T-cell (primary cell): ENCODE data around the gene SUGCT. TPM values are rescaled to one million over a fixed set of nuclear protein-coding genes. Genes with fewer than 3 reads are reported as not detected.

Source experiments
- ATAC-seq, 4 experiments: fragments of 200-7000 bp in 3 of 4; fragments of 150-1000 bp in 1 of 4; cut with Tn5 transposase; replicated peaks in 1 of 4; 1 replicate in 3 of 4; 2 replicates in 1 of 4; pipeline ENCODE4 v1.10.0; 2021; ENCODE audit warnings: moderate library complexity in 3 of 4, mild to moderate bottlenecking in 2 of 4, moderate number of reproducible peaks in 1 of 4
- CTCF ChIA-PET, 2 donors: fragments of 300-600 bp; sonication (Branson Sonifier 250); formaldehyde crosslinking; loops; one replicate each; lab custom pipeline; 2022; ENCODE audit warnings: antibody characterized with exemption in 2 of 2; lab: Charles Lee
- POLR2A ChIA-PET, 2 donors: fragments of 300-600 bp; sonication (Branson Sonifier 250); formaldehyde crosslinking; loops; one replicate each; lab custom pipeline; 2022; ENCODE audit warnings: antibody characterized with exemption in 2 of 2; lab: Charles Lee
- DNase-seq, 35 experiments: peaks; one replicate each; pipeline versions ENCODE4 v3.0.0 to v3.0.0-alpha.2; 2013 to 2023
- H3K27ac ChIP-seq: one replicate; pipeline ENCODE4 v1.5.1; 2013; ENCODE audit warnings: low read length
- H3K27me3 ChIP-seq, 2 experiments: replicated peaks in 1 of 2; 1 replicate in 1 of 2; 2 replicates in 1 of 2; pipeline versions ENCODE4 v1.6.1 to v1.7.0; 2013; ENCODE audit warnings: low read length in 1 of 2, mixed read lengths in 1 of 2; ENCODE audit not compliant: control insufficient read depth in 2 of 2, insufficient read depth in 2 of 2; ENCODE audit errors: extremely low read depth in 1 of 2
- H3K36me3 ChIP-seq, 2 donors: 1 replicate in 1 of 2; 2 replicates in 1 of 2; pipeline versions ENCODE4 v1.6.1 to v1.7.0; 2013; ENCODE audit warnings: low read length in 1 of 2; ENCODE audit not compliant: control insufficient read depth in 2 of 2, insufficient read depth in 1 of 2; ENCODE audit errors: extremely low read depth in 1 of 2
- H3K4me1 ChIP-seq, 2 experiments: 1 replicate in 1 of 2; 2 replicates in 1 of 2; pipeline versions ENCODE4 v1.6.1 to v1.7.0; 2013; ENCODE audit warnings: low read length in 2 of 2, mixed read lengths in 1 of 2; ENCODE audit not compliant: insufficient read depth in 2 of 2, control insufficient read depth in 1 of 2; ENCODE audit errors: extremely low read depth in 1 of 2
- H3K4me3 ChIP-seq, 2 donors: 1 replicate in 1 of 2; 2 replicates in 1 of 2; pipeline versions ENCODE4 v1.5.1 to v1.7.0; 2013; ENCODE audit warnings: mild to moderate bottlenecking in 2 of 2, low read length in 1 of 2, moderate library complexity in 1 of 2; ENCODE audit not compliant: control insufficient read depth in 1 of 2; ENCODE audit errors: extremely low read depth in 1 of 2
- H3K9me3 ChIP-seq: 2 replicates; pipeline ENCODE4 v1.7.0; 2013
- H3K27ac Mint-ChIP-seq, 2 donors: one replicate each; pipeline ENCODE4 v1.8.0; 2020 to 2021; ENCODE audit warnings: mild to moderate bottlenecking in 2 of 2, mixed read lengths in 2 of 2
- H3K27me3 Mint-ChIP-seq, 2 donors: one replicate each; pipeline ENCODE4 v1.8.0; 2021 to 2022; ENCODE audit warnings: mixed read lengths in 2 of 2
- H3K36me3 Mint-ChIP-seq: one replicate; pipeline ENCODE4 v1.8.0; 2021; ENCODE audit warnings: mixed read lengths
- H3K4me1 Mint-ChIP-seq, 3 donors: one replicate each; pipeline ENCODE4 v1.8.0; 2020 to 2022; ENCODE audit warnings: mixed read lengths in 3 of 3, mild to moderate bottlenecking in 1 of 3
- H3K4me3 Mint-ChIP-seq, 3 donors: one replicate each; pipeline ENCODE4 v1.8.0; 2020 to 2022; ENCODE audit warnings: mild to moderate bottlenecking in 3 of 3, mixed read lengths in 3 of 3, moderate library complexity in 3 of 3
- H3K9me3 Mint-ChIP-seq, 3 donors: one replicate each; pipeline ENCODE4 v1.8.0; 2020 to 2022; ENCODE audit warnings: mixed read lengths in 3 of 3
- WGBS: methylation state at CpG from one replicate; pipeline ENCODE4 v1.1.5; 2013; ENCODE audit warnings: missing lambda C conversion rate; ENCODE audit not compliant: insufficient coverage; 5-methylcytosine and 5-hydroxymethylcytosine counted together
- total RNA-seq, 35 experiments: library from RNA in 6 of 35; stranded (reverse) in 6 of 35; fragments of 120-200 nt in 1 of 35; gene quantifications; one replicate each; pipeline versions ENCODE4 v1.2.1 to v1.2.4 and lab custom pipeline; 2013 to 2026

SUGCT gene
- total RNA-seq, 5 donors from 2014 or later (not counting 1 experiment from before 2014, with no cell fraction given) = 1.3 to 3.1 (median 2.3) TPM

DNA sequence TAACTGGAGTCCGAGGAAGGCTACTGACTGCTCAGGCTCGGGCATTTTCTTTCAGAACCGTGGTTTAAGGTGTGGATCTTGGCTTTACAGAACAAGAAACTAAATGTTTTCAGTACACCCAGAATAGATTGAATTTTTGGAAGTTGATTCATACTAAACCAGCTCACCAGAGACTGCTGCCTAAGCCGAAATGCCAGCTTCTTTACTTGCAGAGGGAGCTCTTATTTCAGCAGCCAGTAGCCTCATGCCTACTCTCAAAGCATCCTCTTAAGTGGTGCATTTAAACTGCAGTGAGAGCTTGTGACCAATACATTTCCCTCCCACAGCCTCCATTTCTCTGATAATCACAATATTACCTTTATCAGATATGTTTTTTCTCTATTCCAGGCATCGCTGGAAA lies 615.1 kb downstream of the SUGCT start:
- no peak overlapping the region for H3K4me3 Mint-ChIP-seq
- H3K9me3 Mint-ChIP-seq = no peaks in the 10 kb centered on the region
- H3K36me3 Mint-ChIP-seq = no peaks in the 10 kb centered on the region
- H3K27me3 ChIP-seq = no peaks in the 10 kb centered on the region
- WGBS = 60% methylated on average over 1 of the region's 5 CpGs
- H3K9me3 ChIP-seq = no peaks in the 10 kb centered on the region
- no peaks in the 10 kb centered on the region for H3K36me3 ChIP-seq
- H3K27me3 Mint-ChIP-seq = no peaks in the 10 kb centered on the region
- no peak overlapping the region for H3K27ac ChIP-seq
- ChIA-PET POLR2A (no interaction called here), CTCF (no interaction called here)
- no peak for DNase-seq
- no peaks in the 10 kb centered on the region for H3K4me1 ChIP-seq
- H3K4me3 ChIP-seq = no peak overlapping the region
- no peaks in the 10 kb centered on the region for H3K4me1 Mint-ChIP-seq
- ATAC-seq = no peak
- no peak overlapping the region for H3K27ac Mint-ChIP-seq

DNA sequence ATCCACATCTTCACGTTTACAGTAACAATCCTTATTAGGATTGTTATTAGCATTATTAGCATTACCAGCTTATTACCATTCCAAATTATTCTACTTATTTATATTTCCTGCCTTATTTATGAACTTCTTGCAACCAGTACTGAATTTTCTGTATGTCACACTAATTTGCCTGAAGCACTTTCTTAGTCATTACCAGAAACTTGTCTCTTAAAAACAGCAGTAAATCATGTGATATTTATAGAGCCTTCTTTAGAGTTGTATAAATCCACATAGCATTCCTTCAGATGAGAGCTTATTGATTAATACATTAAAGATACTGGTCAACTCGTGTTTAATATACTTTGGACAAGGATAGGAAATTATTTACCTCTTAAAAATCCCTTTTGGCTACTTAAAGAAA lies 618.6 kb downstream of the SUGCT start:
- ChIA-PET POLR2A (no interaction called here), CTCF (no interaction called here)
- no peaks in the 10 kb centered on the region for H3K4me1 ChIP-seq
- H3K27me3 ChIP-seq = no peaks in the 10 kb centered on the region
- no peak overlapping the region for H3K27ac ChIP-seq
- H3K27ac Mint-ChIP-seq = no peak overlapping the region
- no peaks in the 10 kb centered on the region for H3K36me3 ChIP-seq
- DNase-seq (no peak), ATAC-seq (no peak)
- WGBS = no CpG with 5 or more reads among the region's 2 CpGs
- no peaks in the 10 kb centered on the region for H3K4me1 Mint-ChIP-seq
- H3K36me3 Mint-ChIP-seq = no peaks in the 10 kb centered on the region
- H3K27me3 Mint-ChIP-seq = no peaks in the 10 kb centered on the region
- H3K9me3 Mint-ChIP-seq = no peaks in the 10 kb centered on the region
- no peak overlapping the region for H3K4me3 ChIP-seq
- H3K4me3 Mint-ChIP-seq = no peak overlapping the region
- H3K9me3 ChIP-seq = no peaks in the 10 kb centered on the region

DNA sequence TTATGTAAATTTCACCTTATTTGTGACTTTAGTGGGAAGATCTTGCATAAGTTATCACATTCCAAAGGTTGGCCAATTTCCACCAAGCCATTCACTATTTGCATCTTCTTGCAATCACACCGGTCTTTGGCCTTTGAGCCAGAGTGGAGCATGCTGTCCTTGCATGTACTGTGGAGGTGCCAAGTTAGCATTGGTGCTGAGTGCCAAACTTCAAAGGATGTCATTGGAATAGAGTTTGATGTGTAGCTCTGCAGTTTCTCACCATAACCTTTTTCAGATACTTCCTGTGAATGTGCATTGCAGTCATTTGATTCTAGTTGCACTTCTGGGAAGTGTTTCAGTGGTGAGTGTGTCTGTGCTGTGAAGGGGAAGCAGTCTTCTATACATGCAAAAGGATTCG lies 620.6 kb downstream of the SUGCT start:
- Histone ChIP-seq H3K27me3 (no peaks in the 10 kb centered on the region), H3K9me3 (no peaks in the 10 kb centered on the region), H3K4me3 (no peak overlapping the region), H3K27ac (no peak overlapping the region), H3K36me3 (no peaks in the 10 kb centered on the region), H3K4me1 (no peaks in the 10 kb centered on the region)
- no peak for DNase-seq
- H3K4me3 Mint-ChIP-seq = no peak overlapping the region
- H3K27me3 Mint-ChIP-seq = no peaks in the 10 kb centered on the region
- no peak overlapping the region for H3K27ac Mint-ChIP-seq
- POLR2A ChIA-PET = no interaction called here
- CTCF ChIA-PET = no interaction called here
- H3K36me3 Mint-ChIP-seq = no peaks in the 10 kb centered on the region
- no peaks in the 10 kb centered on the region for H3K4me1 Mint-ChIP-seq
- H3K9me3 Mint-ChIP-seq = no peaks in the 10 kb centered on the region
- no peak for ATAC-seq
- no CpG with 5 or more reads among the region's 2 CpGs for WGBS

DNA sequence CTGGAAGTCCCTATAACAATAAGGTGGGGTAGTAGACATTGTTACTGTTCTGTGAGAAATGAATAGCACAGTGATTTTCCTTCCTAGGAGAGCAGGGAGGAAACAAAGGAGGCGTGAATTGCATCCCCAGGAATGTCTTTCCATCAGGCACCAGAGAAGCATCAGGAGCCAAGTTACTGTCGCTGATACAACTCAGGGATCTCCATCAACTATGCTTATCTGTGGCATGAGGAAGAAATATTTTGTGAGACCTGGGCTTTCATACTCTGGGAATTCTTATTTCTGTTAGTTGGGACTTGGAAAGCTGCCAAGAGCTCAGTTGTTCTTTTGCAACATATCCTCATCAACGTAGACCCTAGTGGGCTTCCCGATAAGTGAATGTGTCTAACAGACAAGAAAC lies 622.3 kb downstream of the SUGCT start:
- H3K9me3 ChIP-seq = no peaks in the 10 kb centered on the region
- H3K4me3 ChIP-seq = no peak overlapping the region
- no peaks in the 10 kb centered on the region for H3K4me1 ChIP-seq
- ChIA-PET POLR2A (no interaction called here), CTCF (no interaction called here)
- H3K4me3 Mint-ChIP-seq = no peak overlapping the region
- H3K27me3 ChIP-seq = no peaks in the 10 kb centered on the region
- H3K9me3 Mint-ChIP-seq = peaks cover 0 to under 1% (median 0%) of the 10 kb centered on the region in 3 donors
- H3K27ac ChIP-seq = no peak overlapping the region
- no peaks in the 10 kb centered on the region for H3K36me3 ChIP-seq
- no CpG with 5 or more reads among the region's 4 CpGs for WGBS
- no peak overlapping the region for H3K27ac Mint-ChIP-seq
- H3K4me1 Mint-ChIP-seq = no peaks in the 10 kb centered on the region
- no peaks in the 10 kb centered on the region for H3K27me3 Mint-ChIP-seq
- H3K36me3 Mint-ChIP-seq = no peaks in the 10 kb centered on the region
- DNase-seq (no peak), ATAC-seq (no peak)

DNA sequence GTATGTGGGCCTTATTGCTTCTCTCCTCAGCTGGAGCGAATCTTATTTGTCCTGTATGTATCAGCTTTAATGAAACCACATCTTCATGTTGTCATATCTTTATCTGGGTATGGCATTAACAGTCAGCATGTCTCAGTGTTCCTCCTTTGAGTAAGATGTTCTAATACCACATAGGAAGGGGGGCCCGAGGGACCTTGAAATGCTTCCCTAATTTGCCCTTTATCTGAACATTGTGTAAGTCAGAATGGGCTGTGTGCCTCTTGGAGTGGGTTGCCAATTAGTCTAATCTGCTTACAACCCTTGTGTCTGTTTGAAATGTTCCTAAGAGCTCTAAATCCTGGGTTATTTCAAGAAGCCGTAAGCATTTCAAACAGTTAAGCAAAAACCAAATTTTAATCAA lies 623.8 kb downstream of the SUGCT start:
- Histone ChIP-seq H3K9me3 (no peaks in the 10 kb centered on the region), H3K27me3 (no peaks in the 10 kb centered on the region), H3K4me3 (no peak overlapping the region), H3K4me1 (no peaks in the 10 kb centered on the region), H3K36me3 (no peaks in the 10 kb centered on the region), H3K27ac (no peak overlapping the region)
- H3K27ac Mint-ChIP-seq = no peak overlapping the region
- no peaks in the 10 kb centered on the region for H3K36me3 Mint-ChIP-seq
- WGBS = no CpG with 5 or more reads among the region's 3 CpGs
- no peak overlapping the region for H3K4me3 Mint-ChIP-seq
- DNase-seq = peak in 1 of 35 experiments; percentile 4
- POLR2A ChIA-PET = no interaction called here
- H3K9me3 Mint-ChIP-seq = peaks cover 0 to 5% (median 0%) of the 10 kb centered on the region in 3 donors
- CTCF ChIA-PET = no interaction called here
- no peaks in the 10 kb centered on the region for H3K4me1 Mint-ChIP-seq
- ATAC-seq = no peak
- no peaks in the 10 kb centered on the region for H3K27me3 Mint-ChIP-seq

DNA sequence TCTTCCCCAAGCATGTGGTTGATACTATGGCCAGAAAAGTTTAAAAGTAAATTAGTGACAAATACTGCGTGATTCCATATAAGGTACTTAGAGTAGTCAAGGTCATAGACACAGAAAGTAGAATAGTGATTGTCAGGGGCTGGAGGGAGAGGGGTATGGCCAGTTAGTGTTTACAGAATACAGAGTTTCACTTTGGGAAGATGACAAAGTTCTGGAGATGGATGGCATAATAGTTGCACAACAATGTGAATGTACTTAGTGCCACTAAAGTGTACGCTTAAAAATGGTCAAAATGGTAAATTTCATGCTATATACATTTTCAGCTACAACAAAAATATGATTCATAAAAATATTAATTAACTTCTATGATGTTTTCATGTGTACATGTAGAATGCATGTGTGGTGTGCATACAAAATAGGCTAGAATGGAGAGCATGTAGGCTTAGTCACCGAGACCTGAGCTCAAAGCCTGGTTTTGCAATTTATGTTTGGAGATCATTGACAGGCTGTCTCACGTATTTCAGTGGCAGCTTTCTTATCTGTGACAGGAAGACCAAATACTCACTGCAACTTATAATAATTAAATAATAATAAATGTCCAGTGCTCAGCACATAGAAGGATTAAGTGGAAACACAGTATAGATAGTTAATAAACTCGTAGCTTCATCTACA lies 625.6 kb downstream of the SUGCT start:
- ChIA-PET POLR2A (no interaction called here), CTCF (no interaction called here)
- H3K27me3 ChIP-seq = no peaks in the 10 kb centered on the region
- H3K4me3 Mint-ChIP-seq = no peak overlapping the region
- ATAC-seq (no peak), DNase-seq (no peak)
- H3K4me3 ChIP-seq = no peak overlapping the region
- H3K36me3 ChIP-seq = no peaks in the 10 kb centered on the region
- 80% methylated on average over 1 of the region's 5 CpGs for WGBS
- H3K9me3 ChIP-seq = no peaks in the 10 kb centered on the region
- H3K36me3 Mint-ChIP-seq = no peaks in the 10 kb centered on the region
- H3K27ac ChIP-seq = no peak overlapping the region
- peaks cover 0 to 5% (median 0%) of the 10 kb centered on the region in 3 donors for H3K9me3 Mint-ChIP-seq
- H3K27me3 Mint-ChIP-seq = no peaks in the 10 kb centered on the region
- no peaks in the 10 kb centered on the region for H3K4me1 ChIP-seq
- no peaks in the 10 kb centered on the region for H3K4me1 Mint-ChIP-seq
- no peak overlapping the region for H3K27ac Mint-ChIP-seq

DNA sequence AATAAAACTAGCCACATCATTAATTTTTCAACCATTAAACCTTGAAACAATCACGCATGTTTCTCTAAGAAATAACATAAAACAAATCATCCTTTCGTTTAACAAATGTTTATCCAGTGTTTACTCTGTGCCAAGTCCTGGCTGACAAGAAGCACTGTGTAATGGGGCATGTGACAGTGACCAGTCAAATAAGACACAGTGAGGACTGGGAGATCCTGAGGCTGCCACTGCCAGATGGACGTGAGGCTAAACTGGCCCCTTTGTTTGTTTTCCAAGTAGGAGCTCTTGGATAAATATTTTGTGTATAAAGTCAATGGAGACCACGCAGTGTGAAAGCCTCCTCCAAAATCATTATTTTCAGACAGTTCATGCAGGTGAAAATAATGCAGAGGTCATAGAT lies 626.2 kb downstream of the SUGCT start:
- Mint-ChIP-seq H3K4me3 (no peak overlapping the region), H3K9me3 (peaks cover 0 to 5% (median 0%) of the 10 kb centered on the region in 3 donors), H3K36me3 (no peaks in the 10 kb centered on the region), H3K27me3 (no peaks in the 10 kb centered on the region), H3K27ac (no peak overlapping the region), H3K4me1 (no peaks in the 10 kb centered on the region)
- POLR2A ChIA-PET = no interaction called here
- Histone ChIP-seq H3K27ac (no peak overlapping the region), H3K4me3 (no peak overlapping the region), H3K9me3 (no peaks in the 10 kb centered on the region), H3K4me1 (no peaks in the 10 kb centered on the region), H3K27me3 (no peaks in the 10 kb centered on the region), H3K36me3 (no peaks in the 10 kb centered on the region)
- CTCF ChIA-PET = no interaction called here
- no peak for DNase-seq
- WGBS = no CpG with 5 or more reads among the region's 4 CpGs
- no peak for ATAC-seq
